Spleen (tissue), 7 donors: ENCODE results near the gene CCNY.

Experiments used
- POLR2A ChIP-seq, 3 donors: fragments of 450-650 bp; IDR thresholded peaks; one replicate each; pipeline ENCODE4 v1.5.1; 2017; ENCODE audit warnings: antibody characterized with exemption in 3 of 3, mild to moderate bottlenecking in 1 of 3
- POLR2AphosphoS5 ChIP-seq, 3 donors: sonication (generic); formaldehyde crosslinking; IDR thresholded peaks; one replicate each; pipeline ENCODE4 v1.5.1; 2017; ENCODE audit warnings: antibody characterized with exemption in 3 of 3
- TF ChIP-seq, protein P1 (sequence below), 11 experiments: fragments of 200-600 bp in 7 of 11; fragments of 450-650 bp in 4 of 11; sonication (generic) in 4 of 11; IDR thresholded peaks in 8 of 11; conservative IDR thresholded peaks in 3 of 11; 1 replicate in 7 of 11; 2 replicates in 4 of 11; pipeline versions ENCODE4 v1.4.0 to v1.8.0; 2016 to 2021; ENCODE audit warnings: antibody characterized with exemption in 11 of 11, inconsistent platforms in 4 of 11, mild to moderate bottlenecking in 1 of 11
- donor health status: DM: no; HTN: no; CAD: no; lungs with moderate emphysema.
- donor health status: DM: no; HTN: no; CAD: no.
- donor health status: DM: no; HTN: no; CAD: no.

DNA sequence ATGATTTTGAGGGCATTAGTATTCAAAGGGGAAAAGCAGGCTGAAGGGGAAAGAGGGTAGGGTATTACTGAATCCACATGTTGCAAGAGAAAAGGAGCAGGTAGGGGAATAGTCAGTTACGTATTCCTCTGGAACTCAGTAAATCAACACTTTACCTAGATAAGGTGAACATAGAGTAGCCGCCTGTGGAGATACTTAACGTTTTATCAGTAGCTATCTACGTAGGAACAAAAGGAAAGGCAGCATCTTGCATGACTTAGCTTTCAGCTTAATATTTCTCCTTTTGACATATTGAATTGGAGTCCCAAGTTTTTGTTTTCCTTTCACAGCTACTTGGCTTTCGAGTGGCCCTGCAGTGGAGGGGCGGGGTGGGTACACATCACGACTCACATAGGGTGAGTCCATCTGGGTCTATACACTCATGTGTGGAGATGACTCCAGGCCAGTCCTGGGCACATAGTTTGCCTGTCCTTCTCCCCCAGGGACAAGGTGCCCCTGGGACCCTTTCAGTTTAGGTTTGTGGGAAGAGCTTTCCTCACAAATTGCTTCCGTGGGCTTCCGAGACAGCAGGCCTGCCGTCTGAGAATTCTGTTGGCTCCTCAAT lies 48.1 kb downstream of the CCNY start:
- TF ChIP-seq, protein P1, sequence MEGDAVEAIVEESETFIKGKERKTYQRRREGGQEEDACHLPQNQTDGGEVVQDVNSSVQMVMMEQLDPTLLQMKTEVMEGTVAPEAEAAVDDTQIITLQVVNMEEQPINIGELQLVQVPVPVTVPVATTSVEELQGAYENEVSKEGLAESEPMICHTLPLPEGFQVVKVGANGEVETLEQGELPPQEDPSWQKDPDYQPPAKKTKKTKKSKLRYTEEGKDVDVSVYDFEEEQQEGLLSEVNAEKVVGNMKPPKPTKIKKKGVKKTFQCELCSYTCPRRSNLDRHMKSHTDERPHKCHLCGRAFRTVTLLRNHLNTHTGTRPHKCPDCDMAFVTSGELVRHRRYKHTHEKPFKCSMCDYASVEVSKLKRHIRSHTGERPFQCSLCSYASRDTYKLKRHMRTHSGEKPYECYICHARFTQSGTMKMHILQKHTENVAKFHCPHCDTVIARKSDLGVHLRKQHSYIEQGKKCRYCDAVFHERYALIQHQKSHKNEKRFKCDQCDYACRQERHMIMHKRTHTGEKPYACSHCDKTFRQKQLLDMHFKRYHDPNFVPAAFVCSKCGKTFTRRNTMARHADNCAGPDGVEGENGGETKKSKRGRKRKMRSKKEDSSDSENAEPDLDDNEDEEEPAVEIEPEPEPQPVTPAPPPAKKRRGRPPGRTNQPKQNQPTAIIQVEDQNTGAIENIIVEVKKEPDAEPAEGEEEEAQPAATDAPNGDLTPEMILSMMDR (IDR thresholded peaks at IDR 0.05 in 8 of 11, conservative IDR thresholded peaks at IDR 0.05 in 3 of 11): no peak
- TF ChIP-seq POLR2A (IDR thresholded peaks at IDR 0.05) (no peak), POLR2AphosphoS5 (IDR thresholded peaks at IDR 0.05) (no peak)
